Spleen (tissue), 11 donors: ENCODE results near the gene ANKZF1. TPM values are rescaled to one million over a fixed set of nuclear protein-coding genes. Genes with fewer than 3 reads are reported as not detected.
"Not testable (repeated sequence)": the region's sequence is repeated elsewhere in the genome, so short reads cannot be mapped to it uniquely, and the experiment has no call there.

Experiments
- DNase-seq: peaks from one replicate; pipeline ENCODE4 v3.0.0-alpha.2; 2020
- H3K27ac ChIP-seq, 8 donors: fragments of 200-600 bp; sonication (generic) in 7 of 8; 1 replicate in 4 of 8; 2 replicates in 4 of 8; pipeline versions ENCODE4 v1.5.0 to v1.8.0; 2016 to 2021; ENCODE audit warnings: inconsistent platforms in 4 of 8, mild to moderate bottlenecking in 4 of 8, moderate library complexity in 1 of 8
- H3K27me3 ChIP-seq, 7 donors: fragments of 200-600 bp; sonication (generic) in 6 of 7; replicated peaks in 1 of 7; 1 replicate in 4 of 7; 2 replicates in 3 of 7; pipeline versions ENCODE4 v1.5.0 to v1.8.0; 2016 to 2021; ENCODE audit warnings: inconsistent platforms in 3 of 7, mild to moderate bottlenecking in 1 of 7
- H3K36me3 ChIP-seq, 6 donors: fragments of 200-600 bp; sonication (generic) in 5 of 6; 1 replicate in 4 of 6; 2 replicates in 2 of 6; pipeline versions ENCODE4 v1.5.0 to v1.8.0; 2016 to 2021; ENCODE audit warnings: inconsistent platforms in 2 of 6
- H3K4me1 ChIP-seq, 6 donors: fragments of 200-600 bp; sonication (generic) in 5 of 6; 1 replicate in 3 of 6; 2 replicates in 3 of 6; pipeline versions ENCODE4 v1.5.0 to v1.8.0; 2016 to 2021; ENCODE audit warnings: inconsistent platforms in 3 of 6
- H3K4me3 ChIP-seq, 8 donors: fragments of 200-600 bp; sonication (generic) in 7 of 8; 1 replicate in 4 of 8; 2 replicates in 4 of 8; pipeline versions ENCODE4 v1.5.0 to v1.8.0; 2016 to 2021; ENCODE audit warnings: inconsistent platforms in 4 of 8, mild to moderate bottlenecking in 4 of 8, moderate library complexity in 2 of 8
- H3K9me3 ChIP-seq, 8 donors: fragments of 200-600 bp; sonication (generic) in 7 of 8; 1 replicate in 4 of 8; 2 replicates in 4 of 8; pipeline versions ENCODE4 v1.5.0 to v1.8.0; 2016 to 2021; ENCODE audit warnings: inconsistent platforms in 4 of 8
- POLR2A ChIP-seq, 3 donors: fragments of 450-650 bp; IDR thresholded peaks; one replicate each; pipeline ENCODE4 v1.5.1; 2017; ENCODE audit warnings: antibody characterized with exemption in 3 of 3, mild to moderate bottlenecking in 1 of 3
- POLR2AphosphoS5 ChIP-seq, 3 donors: sonication (generic); formaldehyde crosslinking; IDR thresholded peaks; one replicate each; pipeline ENCODE4 v1.5.1; 2017; ENCODE audit warnings: antibody characterized with exemption in 3 of 3
- whole genome bisulfite sequencing, 5 donors: extraction: QIAGEN DNeasy Blood & Tissue Kit in 3 of 5; methylation state at CpG; one replicate each; pipeline versions ENCODE4 v1.1.5 to v1.1.7; 2013 to 2018; 5-methylcytosine and 5-hydroxymethylcytosine counted together
- intact Hi-C: fragments of 100-400 bp; cut with DNase I; formaldehyde crosslinking; loops from one replicate; pipeline ENCODE4 v1.15.0; 2023; ENCODE audit warnings: low total_unique reads
- polyA plus RNA-seq, 3 donors: library from polyadenylated mRNA; stranded (reverse); fragments of 200-250 nt; gene quantifications; one replicate each; pipeline ENCODE4 v1.2.1, GENCODE V29; 2013
- total RNA-seq, 7 donors: library from RNA; depleted of rRNA in 3 of 7; stranded (reverse); fragments of >200 nt in 3 of 7; fragmentation: NEBNext Ultra II Directional in 4 of 7; extraction: Animal tissue kit (Norgen Biotek cat#: 25700) in 4 of 7; gene quantifications; one replicate each; pipeline versions ENCODE4 v1.1.0 to v1.2.1, GENCODE V29; 2016 to 2021
- TF ChIP-seq, protein P1 (sequence below), 11 experiments: fragments of 200-600 bp in 7 of 11; fragments of 450-650 bp in 4 of 11; sonication (generic) in 4 of 11; IDR thresholded peaks in 8 of 11; conservative IDR thresholded peaks in 3 of 11; 1 replicate in 7 of 11; 2 replicates in 4 of 11; pipeline versions ENCODE4 v1.4.0 to v1.8.0; 2016 to 2021; ENCODE audit warnings: antibody characterized with exemption in 11 of 11, inconsistent platforms in 4 of 11, mild to moderate bottlenecking in 1 of 11
- donor health status: healthy with polysubstance abuse.
- donor health status: DM: no; HTN: no; CAD: no; lungs with moderate emphysema.
- donor health status: DM: no; HTN: no; CAD: no.
- donor health status: Bipolar disorder and iron deficiency.
- donor health status: healthy.
- donor health status: DM: no; HTN: no; CAD: no.
- donor health status: DM: yes; HTN: yes; CAD: no.

The ANKZF1 gene
- total and polyA plus RNA-seq, 10 donors: 30.5 to 141 (median 71.1) TPM

DNA sequence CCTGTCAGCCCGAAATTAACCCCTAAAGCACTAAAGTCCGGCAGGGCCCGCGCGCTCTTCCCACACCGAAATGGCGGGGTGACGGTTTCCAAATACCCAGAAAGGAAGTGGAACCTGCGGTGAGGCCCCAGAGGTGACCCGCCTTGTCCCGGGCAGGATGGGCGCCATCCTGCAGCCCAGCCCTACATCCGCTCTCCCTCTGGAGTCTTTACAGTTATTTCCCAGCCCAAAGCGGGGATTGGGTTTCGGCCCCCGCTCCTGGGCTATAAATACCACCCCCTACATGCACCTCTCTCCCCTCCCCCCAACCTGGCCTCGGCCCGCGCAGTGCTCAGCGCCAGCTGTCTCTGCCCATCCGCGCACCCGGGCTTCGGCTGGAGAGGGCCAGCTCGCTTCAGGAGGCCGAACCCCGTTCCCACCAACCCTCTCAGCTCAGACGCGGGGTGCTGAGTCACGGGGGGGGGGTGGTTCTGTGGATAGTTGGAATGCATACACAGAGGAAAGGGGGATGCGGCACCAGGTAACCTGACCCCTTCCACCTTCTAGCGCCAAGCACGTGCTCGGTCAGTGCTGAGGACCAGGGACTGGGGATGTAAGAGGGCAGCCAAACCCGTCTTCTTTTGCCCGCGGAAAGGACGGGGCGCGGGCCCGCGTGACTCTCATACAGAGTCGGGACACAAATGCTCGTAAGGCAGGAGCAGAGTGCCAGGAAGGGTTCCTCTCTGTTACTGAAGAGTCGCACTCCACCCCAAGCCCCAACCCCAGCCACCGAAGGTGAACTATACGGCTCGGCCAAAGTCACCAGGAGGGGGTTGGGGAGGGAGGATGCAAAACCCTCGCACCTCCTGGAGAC is 23.5 kb downstream of the ANKZF1 start, which contains the start of gene TUBA4B:
TUBA4B (plus strand) TSS at position 344 of the 853 bp plus-strand sequence; CDS start at position 509, 165 bp downstream.
- peak; percentile 93 for DNase-seq
- intact Hi-C loops: no loop called here
- Histone ChIP-seq H3K4me1 (peaks cover 30 to 76% (median 61%) of the 10 kb centered on the region in 6 donors), H3K9me3 (no peaks in the 10 kb centered on the region), H3K4me3 (peak within 1 kb of the TSS; percentile 70 to 94 (median 80)), H3K27me3 (peaks cover 0 to 9% (median 0%) of the 10 kb centered on the region in 7 donors), H3K27ac (peak within 1 kb of the TSS; percentile 84 to 99 (median 95)), H3K36me3 (peaks cover 0 to 41% (median 23%) of the 10 kb centered on the region in 6 donors)
- WGBS, 5 donors: 1% methylated on average over 41 to 49 of the region's 49 CpGs
- TF ChIP-seq POLR2AphosphoS5 (IDR thresholded peaks at IDR 0.05): peak; percentile 80 to 82 (median 80)
- TF ChIP-seq, protein P1, sequence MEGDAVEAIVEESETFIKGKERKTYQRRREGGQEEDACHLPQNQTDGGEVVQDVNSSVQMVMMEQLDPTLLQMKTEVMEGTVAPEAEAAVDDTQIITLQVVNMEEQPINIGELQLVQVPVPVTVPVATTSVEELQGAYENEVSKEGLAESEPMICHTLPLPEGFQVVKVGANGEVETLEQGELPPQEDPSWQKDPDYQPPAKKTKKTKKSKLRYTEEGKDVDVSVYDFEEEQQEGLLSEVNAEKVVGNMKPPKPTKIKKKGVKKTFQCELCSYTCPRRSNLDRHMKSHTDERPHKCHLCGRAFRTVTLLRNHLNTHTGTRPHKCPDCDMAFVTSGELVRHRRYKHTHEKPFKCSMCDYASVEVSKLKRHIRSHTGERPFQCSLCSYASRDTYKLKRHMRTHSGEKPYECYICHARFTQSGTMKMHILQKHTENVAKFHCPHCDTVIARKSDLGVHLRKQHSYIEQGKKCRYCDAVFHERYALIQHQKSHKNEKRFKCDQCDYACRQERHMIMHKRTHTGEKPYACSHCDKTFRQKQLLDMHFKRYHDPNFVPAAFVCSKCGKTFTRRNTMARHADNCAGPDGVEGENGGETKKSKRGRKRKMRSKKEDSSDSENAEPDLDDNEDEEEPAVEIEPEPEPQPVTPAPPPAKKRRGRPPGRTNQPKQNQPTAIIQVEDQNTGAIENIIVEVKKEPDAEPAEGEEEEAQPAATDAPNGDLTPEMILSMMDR (IDR thresholded peaks at IDR 0.05 in 8 of 11, conservative IDR thresholded peaks at IDR 0.05 in 3 of 11): no peak
- TF ChIP-seq POLR2A (IDR thresholded peaks at IDR 0.05): no peak

DNA sequence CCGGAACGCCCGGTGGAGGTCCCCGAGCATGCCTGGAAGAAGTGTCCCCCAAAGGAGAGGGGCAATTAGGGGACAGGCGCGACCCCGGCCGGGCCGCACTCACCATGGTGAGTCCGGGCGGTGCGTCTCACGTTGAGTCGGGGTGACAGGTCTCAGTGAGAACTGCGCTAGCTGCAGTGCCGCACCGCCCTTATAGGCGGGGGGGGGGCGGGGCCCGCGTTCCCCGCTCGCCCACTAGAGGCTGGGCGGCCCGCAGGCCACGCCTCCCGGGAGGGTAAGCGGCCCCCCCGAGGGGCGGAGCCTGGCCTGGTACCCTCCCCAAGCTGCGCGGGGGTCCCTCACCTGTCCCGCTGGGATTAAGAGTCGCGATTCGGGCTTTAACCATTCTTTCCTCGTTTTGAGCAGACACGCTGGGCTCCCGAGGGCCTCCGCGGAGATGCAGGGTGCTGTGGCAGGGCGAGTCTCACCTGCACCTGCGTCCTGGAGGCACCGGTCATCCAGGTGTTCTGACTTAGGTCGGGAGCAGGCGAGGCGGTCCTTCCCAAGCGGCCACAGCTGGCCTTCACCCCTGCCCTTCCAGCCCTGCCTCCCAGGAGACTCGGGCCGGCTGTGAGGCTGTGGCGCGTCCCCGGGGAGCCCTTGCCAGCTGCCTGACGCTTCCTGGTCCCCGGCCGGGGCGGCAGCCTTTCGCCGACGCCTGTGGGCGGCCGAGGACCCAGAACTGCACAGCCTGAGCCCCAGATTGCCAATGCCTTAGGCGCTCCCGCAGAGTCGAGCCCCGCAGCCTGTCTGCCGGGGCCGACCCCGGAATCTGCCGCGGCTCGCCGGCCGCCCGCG is 24.4 kb downstream of the ANKZF1 start, which contains the start of gene TUBA4A:
TUBA4A (minus strand) TSS at position 166 of the 837 bp plus-strand sequence; CDS start at position 106, 60 bp downstream.
- intact Hi-C loops: no loop called here
- Histone ChIP-seq H3K4me3 (peak within 1 kb of the TSS; percentile 70 to 94 (median 80)), H3K27me3 (peaks cover 0 to 9% (median 0%) of the 10 kb centered on the region in 7 donors), H3K27ac (peak within 1 kb of the TSS; percentile 84 to 99 (median 95)), H3K9me3 (no peaks in the 10 kb centered on the region), H3K36me3 (peaks cover 0 to 33% (median 21%) of the 10 kb centered on the region in 6 donors), H3K4me1 (peaks cover 22 to 68% (median 53%) of the 10 kb centered on the region in 6 donors)
- TF ChIP-seq POLR2A (IDR thresholded peaks at IDR 0.05) (peak; percentile 93 to 99 (median 98)), POLR2AphosphoS5 (IDR thresholded peaks at IDR 0.05) (peak; percentile 99 to 100 (median 99))
- TF ChIP-seq, protein P1 (IDR thresholded peaks at IDR 0.05 in 8 of 11, conservative IDR thresholded peaks at IDR 0.05 in 3 of 11): peak in 10 of 11 experiments; percentile 25 to 73 (median 44)
- 0 to 1% (median 1%) methylated on average over 28 to 76 of the region's 76 CpGs for WGBS, 5 donors
- peak; percentile 98 for DNase-seq

DNA sequence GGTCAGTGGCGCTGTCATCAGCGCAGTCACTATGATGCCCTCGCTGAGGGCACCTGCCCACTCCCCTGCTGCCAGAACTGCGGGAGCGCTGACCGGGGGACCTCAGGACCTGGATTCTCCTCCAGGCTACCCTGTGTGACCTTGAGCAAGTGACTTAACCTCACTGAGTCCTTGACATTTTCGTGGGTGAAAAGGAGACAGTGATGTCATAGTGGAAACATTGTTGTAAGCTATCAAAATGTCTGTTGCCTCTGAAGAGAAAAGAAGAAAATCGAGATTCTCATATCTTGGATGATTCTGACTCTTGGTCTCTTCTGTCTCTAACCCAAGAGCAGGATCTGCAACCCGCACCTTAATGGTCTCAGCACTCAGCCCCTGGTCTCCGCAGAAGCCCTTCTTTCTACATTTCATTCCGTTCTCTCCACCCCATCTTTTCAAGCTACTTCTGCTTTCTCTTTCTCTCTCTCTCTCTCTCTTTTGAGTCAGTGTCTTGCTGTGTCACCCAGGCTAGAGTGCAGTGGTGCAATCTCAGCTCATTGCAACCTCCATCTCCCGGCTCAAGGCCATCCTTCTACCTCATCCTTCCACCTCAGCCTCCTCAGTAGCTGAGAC is 25.1 kb downstream of the ANKZF1 start:
- Histone ChIP-seq H3K4me3 (peak overlapping the region; percentile 70 to 94 (median 80)), H3K9me3 (no peaks in the 10 kb centered on the region), H3K36me3 (peaks cover 0 to 25% (median 19%) of the 10 kb centered on the region in 6 donors), H3K27ac (peak overlapping the region; percentile 84 to 99 (median 95)), H3K27me3 (peaks cover 0 to 10% (median 0%) of the 10 kb centered on the region in 7 donors), H3K4me1 (peaks cover 16 to 60% (median 45%) of the 10 kb centered on the region in 6 donors)
- WGBS, 5 donors: 4 to 10% (median 7%) methylated on average over 9 to 12 of the region's 12 CpGs
- TF ChIP-seq POLR2AphosphoS5 (IDR thresholded peaks at IDR 0.05) (peak in 1 of 3 donors; percentile 72), POLR2A (IDR thresholded peaks at IDR 0.05) (no peak)
- TF ChIP-seq, protein P1 (IDR thresholded peaks at IDR 0.05 in 8 of 11, conservative IDR thresholded peaks at IDR 0.05 in 3 of 11): no peak
- DNase-seq: no peak
- intact Hi-C loops: no loop called here

DNA sequence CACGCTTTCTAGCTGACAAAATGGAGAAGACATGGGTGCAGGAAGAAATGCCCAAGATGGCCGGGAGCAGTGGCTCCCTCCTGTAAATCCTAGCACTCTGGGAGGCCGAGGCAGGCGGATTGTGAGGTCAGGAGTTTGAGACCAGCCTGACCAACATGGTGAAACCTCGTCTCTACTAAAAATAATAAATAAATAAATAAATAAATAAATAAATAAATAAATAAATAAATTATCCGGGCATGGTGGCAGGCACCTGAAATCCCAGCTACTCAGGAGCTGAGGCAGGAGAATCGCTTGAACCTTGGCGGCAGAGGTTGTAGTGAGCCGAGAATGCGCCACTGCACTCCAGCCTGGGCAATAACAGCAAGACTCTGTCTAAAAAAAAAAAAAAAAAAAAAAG is 29.3 kb downstream of the ANKZF1 start:
- peaks cover 0 to 21% (median 0%) of the 10 kb centered on the region in 7 donors for H3K27me3 ChIP-seq
- H3K4me1 ChIP-seq: peaks cover 0 to 18% (median 13%) of the 10 kb centered on the region in 6 donors
- H3K27ac ChIP-seq, DNase-seq, H3K4me3 ChIP-seq, intact Hi-C loops, H3K9me3 ChIP-seq, H3K36me3 ChIP-seq: not testable (repeated sequence)
- 86 to 95% (median 92%) methylated on average over 10 of the region's 10 CpGs for WGBS, 5 donors
